PC-9 (cell line): Measurements from ENCODE around the gene NMS. TPM values are rescaled to one million over a fixed set of nuclear protein-coding genes. Genes with fewer than 3 reads are reported as not detected.

Experiments
- BruUV-seq: library from RNA; stranded (reverse); fragments of 400-500 nt; replicated peaks from 2 replicates; lab custom pipeline; 2021; lab: Mats Ljungman, UMichigan
- CTCF ChIA-PET: fragments of 300-600 bp; sonication (Branson Sonifier 250); formaldehyde crosslinking; loops from one replicate; lab custom pipeline; 2022; ENCODE audit warnings: antibody characterized with exemption; lab: Charles Lee
- POLR2A ChIA-PET: fragments of 300-600 bp; sonication (Branson Sonifier 250); formaldehyde crosslinking; loops from one replicate; lab custom pipeline; 2022; ENCODE audit warnings: antibody characterized with exemption; ENCODE audit not compliant: unreplicated experiment; lab: Charles Lee
- DNase-seq, 2 experiments: peaks; one replicate each; pipeline versions ENCODE4 v3.0.0 to v3.0.0-alpha.2; 2015 to 2022; ENCODE audit warnings: mixed read lengths in 1 of 2
- H2AFZ ChIP-seq: fragments of 200-600 bp; sonication (generic); 2 replicates; pipeline ENCODE4 v1.8.1; 2017; ENCODE audit warnings: antibody characterized with exemption
- H3F3A ChIP-seq: fragments of 200-600 bp; sonication (generic); 2 replicates; pipeline ENCODE4 v1.8.1; 2017; ENCODE audit warnings: antibody characterized with exemption, mild to moderate bottlenecking, low read depth; ENCODE audit not compliant: insufficient read depth
- H3K27ac ChIP-seq: fragments of 200-600 bp; sonication (generic); 2 replicates; pipeline ENCODE4 v1.6.1; 2016; ENCODE audit warnings: mixed run types
- H3K27me3 ChIP-seq: fragments of 200-600 bp; sonication (generic); 2 replicates; pipeline ENCODE4 v1.6.1; 2016; ENCODE audit warnings: low read depth, mixed run types; ENCODE audit not compliant: insufficient read depth
- H3K36me3 ChIP-seq: fragments of 200-600 bp; sonication (generic); 2 replicates; pipeline ENCODE4 v1.6.1; 2016; ENCODE audit warnings: low read depth, mixed run types
- H3K4me1 ChIP-seq: fragments of 200-600 bp; sonication (generic); replicated peaks from 2 replicates; pipeline ENCODE4 v1.6.1; 2016; ENCODE audit warnings: mixed run types; ENCODE audit not compliant: insufficient read depth
- H3K4me2 ChIP-seq: fragments of 200-600 bp; sonication (generic); 2 replicates; pipeline ENCODE4 v1.6.1; 2017; ENCODE audit warnings: mixed run types
- H3K4me3 ChIP-seq: fragments of 200-600 bp; sonication (generic); 2 replicates; pipeline ENCODE4 v1.6.1; 2016; ENCODE audit warnings: mixed run types
- H3K79me2 ChIP-seq: fragments of 200-600 bp; sonication (generic); 2 replicates; pipeline ENCODE4 v1.6.1; 2017; ENCODE audit warnings: low read depth, mixed run types
- H3K9me2 ChIP-seq: fragments of 200-600 bp; sonication (generic); 2 replicates; pipeline ENCODE4 v1.8.1; 2017; ENCODE audit warnings: mild to moderate bottlenecking; ENCODE audit not compliant: insufficient read depth
- H3K9me3 ChIP-seq: fragments of 200-600 bp; sonication (generic); 2 replicates; pipeline ENCODE4 v1.8.1; 2016; ENCODE audit warnings: low read depth; ENCODE audit not compliant: insufficient read depth
- H4K20me1 ChIP-seq: fragments of 200-600 bp; sonication (generic); 2 replicates; pipeline ENCODE4 v1.8.1; 2017; ENCODE audit not compliant: insufficient read depth
- EZH2 ChIP-seq: fragments of 200-600 bp; sonication (generic); IDR thresholded peaks from 2 replicates; pipeline ENCODE4 v1.8.0; 2017; ENCODE audit warnings: antibody characterized with exemption, low read depth
- intact Hi-C: fragments of 100-400 bp; cut with micrococcal nuclease; formaldehyde crosslinking; loops from one replicate; pipeline ENCODE4 v1.10.0; 2022; ENCODE audit not compliant: unreplicated experiment
- total RNA-seq: library from RNA; stranded (reverse); gene quantifications from 2 replicates; pipeline ENCODE4 v1.2.3, GENCODE V29; 2021
- TF ChIP-seq, protein P1 (sequence below): fragments of 200-600 bp; sonication (generic); conservative IDR thresholded peaks from 2 replicates; pipeline ENCODE4 v1.6.1; 2017; ENCODE audit warnings: mixed run types, antibody characterized with exemption, mild to moderate bottlenecking, moderate library complexity

Gene NMS
- total RNA-seq, 1 experiment from 2014 or later: not detected

DNA sequence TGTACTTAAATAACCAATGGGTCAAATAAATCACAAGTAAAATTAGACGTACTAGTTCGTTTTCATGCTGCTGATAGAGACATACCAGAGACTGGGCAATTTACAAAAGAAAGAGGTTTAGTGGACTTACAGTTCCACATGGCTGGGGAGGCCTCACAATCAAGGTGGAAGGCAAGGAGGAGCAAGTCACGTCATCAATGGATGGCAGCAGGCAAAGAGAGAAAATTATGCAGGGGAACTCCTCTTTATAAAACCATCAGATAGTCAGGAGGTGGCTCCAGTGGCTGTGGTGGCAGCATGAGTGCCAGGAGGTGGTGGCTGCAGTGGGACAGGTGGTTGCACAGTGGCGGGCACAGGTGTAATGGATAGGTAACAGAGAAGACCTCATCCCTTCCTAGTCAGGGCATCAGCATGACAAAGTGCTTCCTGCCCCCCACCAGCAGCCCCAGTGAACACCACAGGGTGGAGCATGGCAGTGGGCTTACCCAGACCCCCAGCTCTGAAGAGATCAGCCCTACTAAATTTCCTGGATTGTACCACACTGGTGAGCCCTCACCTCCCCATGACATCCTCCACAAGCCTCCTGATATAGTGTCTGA is 45.9 kb upstream of the NMS start:
- intact Hi-C loops: no loop called here
- Histone ChIP-seq H3K4me3 (no peak overlapping the region), H3K36me3 (no peaks in the 10 kb centered on the region), H4K20me1 (no peaks in the 10 kb centered on the region), H3F3A (no peaks in the 10 kb centered on the region), H3K4me1 (no peaks in the 10 kb centered on the region), H2AFZ (no peak overlapping the region), H3K79me2 (no peaks in the 10 kb centered on the region), H3K27ac (no peak overlapping the region), H3K9me3 (no peaks in the 10 kb centered on the region), H3K27me3 (peaks cover 49% of the 10 kb centered on the region; the same call in 1 of the 2 replicates), H3K4me2 (no peak overlapping the region), H3K9me2 (no peaks in the 10 kb centered on the region; the same call in 1 of the 2 replicates)
- TF ChIP-seq, protein P1, sequence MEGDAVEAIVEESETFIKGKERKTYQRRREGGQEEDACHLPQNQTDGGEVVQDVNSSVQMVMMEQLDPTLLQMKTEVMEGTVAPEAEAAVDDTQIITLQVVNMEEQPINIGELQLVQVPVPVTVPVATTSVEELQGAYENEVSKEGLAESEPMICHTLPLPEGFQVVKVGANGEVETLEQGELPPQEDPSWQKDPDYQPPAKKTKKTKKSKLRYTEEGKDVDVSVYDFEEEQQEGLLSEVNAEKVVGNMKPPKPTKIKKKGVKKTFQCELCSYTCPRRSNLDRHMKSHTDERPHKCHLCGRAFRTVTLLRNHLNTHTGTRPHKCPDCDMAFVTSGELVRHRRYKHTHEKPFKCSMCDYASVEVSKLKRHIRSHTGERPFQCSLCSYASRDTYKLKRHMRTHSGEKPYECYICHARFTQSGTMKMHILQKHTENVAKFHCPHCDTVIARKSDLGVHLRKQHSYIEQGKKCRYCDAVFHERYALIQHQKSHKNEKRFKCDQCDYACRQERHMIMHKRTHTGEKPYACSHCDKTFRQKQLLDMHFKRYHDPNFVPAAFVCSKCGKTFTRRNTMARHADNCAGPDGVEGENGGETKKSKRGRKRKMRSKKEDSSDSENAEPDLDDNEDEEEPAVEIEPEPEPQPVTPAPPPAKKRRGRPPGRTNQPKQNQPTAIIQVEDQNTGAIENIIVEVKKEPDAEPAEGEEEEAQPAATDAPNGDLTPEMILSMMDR: no peak
- no peak for TF ChIP-seq EZH2
- ChIA-PET POLR2A (no interaction called here), CTCF (no interaction called here)
- no TSS peak for BruUV-seq
- DNase-seq: no peak

DNA sequence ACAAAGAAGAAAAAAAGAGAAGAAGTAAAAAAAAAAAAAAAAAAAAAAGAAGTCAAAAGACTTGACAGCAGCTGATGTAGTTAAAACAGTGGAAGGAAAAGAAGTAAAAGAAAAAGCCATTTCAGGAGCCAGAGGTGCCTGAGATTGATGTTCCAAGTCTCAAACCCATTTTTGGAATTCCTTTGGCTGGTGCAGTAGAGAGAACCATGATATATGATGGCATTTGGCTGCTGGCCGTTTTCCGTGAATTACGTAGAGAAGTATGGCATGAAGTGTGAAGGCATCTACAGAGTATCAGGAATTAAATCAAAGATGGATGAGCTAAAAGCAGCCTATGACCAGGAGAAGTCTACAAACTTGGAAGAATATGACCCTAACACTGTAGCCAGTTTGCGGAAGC is 45.2 kb upstream of the NMS start:
- Histone ChIP-seq H3K27me3 (peaks cover 45% of the 10 kb centered on the region; the same call in 1 of the 2 replicates), H3K4me2 (no peak overlapping the region), H3K36me3 (no peaks in the 10 kb centered on the region), H3K4me1 (no peaks in the 10 kb centered on the region), H3K27ac (no peak overlapping the region), H3K9me3 (no peaks in the 10 kb centered on the region), H2AFZ (no peak overlapping the region), H3K4me3 (no peak overlapping the region), H3K79me2 (no peaks in the 10 kb centered on the region), H3F3A (no peaks in the 10 kb centered on the region), H4K20me1 (0 out of 2 replicates have a peak, but pooled peaks cover under 1% of the 10 kb centered on the region), H3K9me2 (no peaks in the 10 kb centered on the region; the same call in 1 of the 2 replicates)
- intact Hi-C loops: no loop called here
- TF ChIP-seq, protein P1: no peak
- TF ChIP-seq EZH2: no peak
- ChIA-PET CTCF (no interaction called here), POLR2A (no interaction called here)
- BruUV-seq: no TSS peak
- no peak for DNase-seq

DNA sequence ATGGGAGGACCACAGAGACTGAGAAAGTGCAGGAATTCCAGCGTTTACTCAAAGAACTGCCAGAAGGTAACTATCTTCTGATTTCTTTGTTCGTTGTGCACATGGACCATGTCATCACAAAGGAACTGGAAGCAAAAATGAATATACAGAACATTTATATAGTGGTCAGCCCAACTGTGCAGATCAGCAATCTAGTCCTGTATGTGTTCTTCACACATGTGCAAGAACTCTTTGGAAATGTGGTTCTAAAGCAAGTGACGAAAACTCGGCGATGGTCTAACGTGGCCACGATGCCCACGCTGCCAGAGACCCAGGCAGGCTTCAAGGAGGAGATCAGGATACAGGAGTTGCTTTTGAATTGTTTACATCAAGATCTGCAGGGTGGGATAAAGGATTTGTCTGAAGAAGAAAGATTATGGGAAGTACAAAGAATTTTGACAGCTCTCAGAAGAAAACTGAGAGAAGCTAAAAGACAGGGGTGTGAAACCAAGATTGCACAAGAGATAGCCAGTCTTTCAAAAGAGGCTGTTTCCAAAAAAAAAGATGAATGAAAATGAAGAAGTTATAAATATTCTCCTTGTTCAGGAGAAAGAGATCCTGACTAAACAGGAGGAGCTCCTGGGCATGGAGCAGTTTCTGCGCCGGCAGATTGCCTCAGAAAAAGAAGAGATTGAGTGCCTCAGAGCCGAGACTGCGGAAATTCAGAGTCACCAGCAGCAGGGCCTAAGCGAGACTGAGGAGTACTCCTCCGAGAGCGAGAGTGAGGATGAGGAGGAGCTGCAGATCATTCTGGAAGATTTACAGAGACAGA is 44.5 kb upstream of the NMS start:
- ChIA-PET CTCF (no interaction called here), POLR2A (no interaction called here)
- H4K20me1 ChIP-seq: 0 out of 2 replicates have a peak, but pooled peaks cover 5% of the 10 kb centered on the region
- H2AFZ ChIP-seq: no peak overlapping the region
- no peak overlapping the region for H3K4me2 ChIP-seq
- H3K79me2 ChIP-seq: no peaks in the 10 kb centered on the region
- no peaks in the 10 kb centered on the region for H3K4me1 ChIP-seq
- H3K9me2 ChIP-seq: no peaks in the 10 kb centered on the region; the same call in 1 of the 2 replicates
- no peak for DNase-seq
- no peak for TF ChIP-seq EZH2
- TF ChIP-seq, protein P1: no peak
- no TSS peak for BruUV-seq
- H3K27me3 ChIP-seq: peaks cover 45% of the 10 kb centered on the region; the same call in 1 of the 2 replicates
- intact Hi-C loops: no loop called here
- H3K27ac ChIP-seq: no peak overlapping the region
- no peaks in the 10 kb centered on the region for H3K36me3 ChIP-seq
- H3K9me3 ChIP-seq: no peaks in the 10 kb centered on the region
- no peaks in the 10 kb centered on the region for H3F3A ChIP-seq
- H3K4me3 ChIP-seq: no peak overlapping the region
